Activated naive CD8-positive, alpha-beta T cell (primary cell): ENCODE data around the gene CRYBB3.
"Not testable (repeated sequence)": the region's sequence is repeated elsewhere in the genome, so short reads cannot be mapped to it uniquely, and the experiment has no call there.

ENCODE experiments used
- H3K27ac Mint-ChIP-seq: one replicate; pipeline ENCODE4 v1.8.0; 2021; ENCODE audit warnings: mixed read lengths
- H3K27me3 Mint-ChIP-seq: one replicate; pipeline ENCODE4 v1.8.0; 2021; ENCODE audit warnings: mixed read lengths
- H3K36me3 Mint-ChIP-seq: one replicate; pipeline ENCODE4 v1.8.0; 2021; ENCODE audit warnings: mixed read lengths
- H3K4me1 Mint-ChIP-seq: one replicate; pipeline ENCODE4 v1.8.0; 2021; ENCODE audit warnings: low read depth, mixed read lengths
- H3K4me3 Mint-ChIP-seq: one replicate; pipeline ENCODE4 v1.8.0; 2021; ENCODE audit warnings: mild to moderate bottlenecking, mixed read lengths
- H3K9me3 Mint-ChIP-seq: one replicate; pipeline ENCODE4 v1.8.0; 2021; ENCODE audit warnings: low read depth, mixed read lengths

The CRYBB3 gene

DNA sequence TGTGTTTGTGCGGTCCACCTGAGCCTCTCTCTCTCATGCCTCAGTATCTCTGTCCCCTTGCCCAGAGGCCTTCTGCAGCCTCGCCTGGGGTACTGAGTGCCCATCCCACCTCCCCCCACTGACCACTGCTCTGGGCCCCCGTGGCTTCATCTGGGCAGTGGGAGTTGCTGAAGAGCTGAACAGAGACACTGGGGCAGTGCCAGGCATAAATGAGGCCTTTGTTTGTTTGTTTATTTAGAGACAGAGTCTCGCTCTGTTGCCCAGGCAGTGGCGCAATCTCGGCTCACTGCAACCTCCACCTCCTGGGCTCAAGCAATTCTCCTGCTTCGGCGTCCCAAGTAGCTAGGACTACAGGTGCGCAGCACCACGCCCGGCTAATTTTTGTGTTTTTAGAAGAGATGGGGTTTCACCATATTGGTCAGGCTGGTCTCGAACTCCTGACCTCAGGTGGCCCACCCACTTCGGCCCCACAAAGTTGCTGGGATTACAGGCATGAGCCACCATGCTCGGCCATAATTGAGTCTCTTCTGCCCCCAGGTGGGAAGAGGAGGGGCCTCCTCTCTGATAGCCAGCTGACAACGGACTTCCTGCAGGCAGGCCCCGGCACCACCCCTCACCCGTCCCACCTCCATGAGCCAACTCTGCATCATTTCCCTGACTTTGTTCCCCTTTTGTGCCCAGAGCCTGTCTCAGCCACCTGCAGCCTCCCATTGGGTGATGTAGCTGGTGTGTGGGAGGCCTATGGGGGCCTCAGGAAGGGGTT is 9.3 kb downstream of the CRYBB3 start:
- H3K36me3 Mint-ChIP-seq = no peaks in the 10 kb centered on the region
- H3K9me3 Mint-ChIP-seq = no peaks in the 10 kb centered on the region
- H3K27ac Mint-ChIP-seq = no peak overlapping the region
- no peak overlapping the region for H3K4me3 Mint-ChIP-seq
- no peaks in the 10 kb centered on the region for H3K4me1 Mint-ChIP-seq
- H3K27me3 Mint-ChIP-seq = peaks cover 3% of the 10 kb centered on the region

DNA sequence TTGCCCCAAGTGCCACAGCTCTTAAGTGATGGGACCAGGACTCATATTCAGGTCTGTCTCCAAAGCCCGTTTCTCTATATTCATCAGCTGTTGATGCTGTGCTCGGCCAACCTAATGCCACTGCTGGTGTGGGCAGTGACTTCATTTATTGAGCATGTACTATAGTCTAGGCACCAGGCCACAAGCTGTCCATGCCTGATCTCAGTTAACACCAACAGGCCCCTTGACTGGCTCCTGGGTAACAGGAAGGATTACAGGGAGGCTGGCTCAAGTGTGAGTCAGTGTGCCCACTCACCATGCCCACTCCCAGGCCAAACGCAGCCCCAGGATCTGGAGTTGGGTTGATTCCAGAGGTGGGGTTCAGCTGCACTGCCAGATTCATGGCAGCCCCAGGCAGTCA is 11.1 kb downstream of the CRYBB3 start:
- H3K27me3 Mint-ChIP-seq = peaks cover 5% of the 10 kb centered on the region
- no peak overlapping the region for H3K4me3 Mint-ChIP-seq
- no peaks in the 10 kb centered on the region for H3K9me3 Mint-ChIP-seq
- no peak overlapping the region for H3K27ac Mint-ChIP-seq
- H3K4me1 Mint-ChIP-seq = no peaks in the 10 kb centered on the region
- H3K36me3 Mint-ChIP-seq = no peaks in the 10 kb centered on the region

DNA sequence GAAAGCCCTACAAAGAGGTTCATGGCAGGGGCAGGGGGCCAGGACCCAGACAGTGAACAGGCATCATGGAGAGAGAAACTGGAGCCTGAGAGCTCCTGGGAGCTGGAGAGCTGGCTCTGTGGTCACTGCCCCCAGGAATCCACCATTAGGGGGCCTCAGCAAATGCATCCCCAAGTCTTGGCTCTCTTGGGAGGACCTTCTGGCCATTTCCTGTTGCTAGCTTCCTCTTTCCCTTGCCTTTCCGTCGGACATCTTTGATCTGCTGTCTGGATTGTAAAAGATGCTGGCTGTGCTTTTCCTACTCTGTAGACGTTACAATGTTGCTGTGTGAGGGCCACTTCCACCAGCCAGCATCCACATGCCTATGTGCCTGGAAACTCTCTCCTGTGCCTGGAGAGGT is 12.7 kb downstream of the CRYBB3 start:
- H3K36me3 Mint-ChIP-seq = no peaks in the 10 kb centered on the region
- H3K27ac Mint-ChIP-seq = no peak overlapping the region
- no peaks in the 10 kb centered on the region for H3K9me3 Mint-ChIP-seq
- no peak overlapping the region for H3K4me3 Mint-ChIP-seq
- H3K27me3 Mint-ChIP-seq = peaks cover 6% of the 10 kb centered on the region
- no peaks in the 10 kb centered on the region for H3K4me1 Mint-ChIP-seq

DNA sequence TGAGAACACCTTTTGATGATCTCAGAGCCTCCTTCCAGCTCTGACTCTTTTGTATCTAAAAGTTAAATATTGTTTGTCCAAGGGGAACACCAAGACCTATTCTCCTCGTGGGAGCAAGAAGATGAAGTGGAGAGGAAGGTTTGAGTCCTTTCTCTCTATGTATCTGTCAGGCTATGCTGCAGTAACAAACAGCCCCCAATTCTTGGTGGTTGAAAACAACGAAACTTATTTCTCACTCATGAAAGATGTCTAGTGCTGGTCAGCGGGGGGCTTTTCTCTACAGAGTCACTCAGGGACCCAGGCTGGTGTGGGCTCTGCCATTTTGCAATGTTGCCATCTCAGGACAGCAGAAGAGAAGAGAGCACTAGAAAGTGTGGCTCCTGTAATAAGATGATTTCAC is 13.6 kb downstream of the CRYBB3 start:
- Mint-ChIP-seq H3K27me3 (peaks cover 8% of the 10 kb centered on the region), H3K9me3 (no peaks in the 10 kb centered on the region), H3K36me3 (no peaks in the 10 kb centered on the region), H3K4me1 (no peaks in the 10 kb centered on the region), H3K4me3 (no peak overlapping the region), H3K27ac (no peak overlapping the region)

DNA sequence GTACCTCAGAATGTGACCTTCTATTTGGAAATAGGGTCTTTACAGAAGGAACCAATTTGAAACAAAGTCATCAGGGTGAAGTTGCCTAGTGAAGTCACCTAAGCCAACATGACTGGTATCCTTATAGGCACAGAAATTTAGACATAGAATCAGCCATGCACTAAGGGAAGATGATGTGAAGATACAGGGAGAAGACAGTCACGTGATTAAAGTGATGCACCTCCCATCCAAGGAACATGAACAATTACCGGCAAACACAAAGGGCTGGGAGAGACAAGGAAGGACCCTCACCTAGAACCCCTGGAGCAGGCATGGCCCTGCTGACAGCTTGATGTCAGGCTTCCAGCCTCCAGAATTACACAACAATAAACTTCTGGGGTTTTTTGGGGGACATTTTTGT is 16.6 kb downstream of the CRYBB3 start:
- H3K4me3 Mint-ChIP-seq = no peak overlapping the region
- no peaks in the 10 kb centered on the region for H3K4me1 Mint-ChIP-seq
- H3K36me3 Mint-ChIP-seq = no peaks in the 10 kb centered on the region
- no peak overlapping the region for H3K27ac Mint-ChIP-seq
- H3K9me3 Mint-ChIP-seq = no peaks in the 10 kb centered on the region
- H3K27me3 Mint-ChIP-seq = peaks cover 7% of the 10 kb centered on the region

DNA sequence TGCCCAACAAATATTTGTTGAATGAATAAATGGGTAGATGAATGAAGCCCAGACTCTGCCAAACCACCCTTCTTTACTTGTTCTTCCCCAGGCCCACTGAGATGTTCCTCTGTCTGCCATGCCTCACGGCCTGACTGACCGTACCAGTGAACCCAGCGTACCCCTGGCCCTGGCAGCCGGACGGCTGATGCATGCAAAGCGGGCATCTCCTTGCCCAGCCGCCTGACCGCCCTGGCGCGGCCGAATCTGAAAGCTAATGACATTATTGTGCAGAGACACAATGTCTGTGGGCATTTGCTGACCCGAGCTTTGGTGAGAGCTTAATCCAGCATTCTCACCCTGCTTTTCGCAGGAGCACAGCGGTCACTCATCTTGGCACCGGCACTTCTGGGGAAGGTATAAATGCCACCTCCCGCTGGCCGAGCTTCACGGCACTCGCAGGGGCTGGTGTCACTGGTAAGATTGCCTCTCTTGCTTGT is 19.6 kb downstream of the CRYBB3 start, which contains the start of gene CRYBB2:
CRYBB2 (plus strand) TSS at position 429 of the 479 bp plus-strand sequence. CDS start 1,791 bp downstream, outside the sequence.
- Mint-ChIP-seq H3K27me3 (peaks cover 5% of the 10 kb centered on the region), H3K4me3 (no peak within 1 kb of the TSS), H3K27ac (no peak within 1 kb of the TSS), H3K9me3 (no peaks in the 10 kb centered on the region), H3K36me3 (no peaks in the 10 kb centered on the region), H3K4me1 (no peaks in the 10 kb centered on the region)

DNA sequence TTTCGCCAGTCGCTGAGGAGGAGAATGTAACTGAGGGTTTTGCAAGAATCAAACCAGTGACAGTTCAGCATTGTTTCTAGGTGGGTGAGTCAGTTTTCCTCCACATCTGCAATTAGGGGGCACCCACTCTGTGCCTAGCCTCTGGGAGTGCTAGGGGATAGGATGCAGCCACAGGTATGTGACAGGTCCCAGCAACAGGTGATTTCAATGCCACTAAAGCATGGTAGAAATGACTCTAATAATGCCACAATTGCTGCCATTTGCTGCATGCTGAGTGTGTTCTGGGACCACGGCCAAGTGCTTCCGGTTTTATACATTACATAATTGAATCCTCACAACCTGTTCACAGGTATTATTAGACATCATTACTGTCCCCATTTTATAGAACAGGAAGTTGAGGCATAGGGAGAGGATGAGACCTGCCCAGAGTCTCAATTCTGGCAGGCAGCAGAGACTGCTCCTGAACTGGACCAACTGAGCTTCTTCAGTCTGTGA is 20.3 kb downstream of the CRYBB3 start:
- H3K27me3 Mint-ChIP-seq = peaks cover 5% of the 10 kb centered on the region
- no peak overlapping the region for H3K4me3 Mint-ChIP-seq
- H3K27ac Mint-ChIP-seq = no peak overlapping the region
- no peaks in the 10 kb centered on the region for H3K4me1 Mint-ChIP-seq
- no peaks in the 10 kb centered on the region for H3K9me3 Mint-ChIP-seq
- H3K36me3 Mint-ChIP-seq = no peaks in the 10 kb centered on the region

DNA sequence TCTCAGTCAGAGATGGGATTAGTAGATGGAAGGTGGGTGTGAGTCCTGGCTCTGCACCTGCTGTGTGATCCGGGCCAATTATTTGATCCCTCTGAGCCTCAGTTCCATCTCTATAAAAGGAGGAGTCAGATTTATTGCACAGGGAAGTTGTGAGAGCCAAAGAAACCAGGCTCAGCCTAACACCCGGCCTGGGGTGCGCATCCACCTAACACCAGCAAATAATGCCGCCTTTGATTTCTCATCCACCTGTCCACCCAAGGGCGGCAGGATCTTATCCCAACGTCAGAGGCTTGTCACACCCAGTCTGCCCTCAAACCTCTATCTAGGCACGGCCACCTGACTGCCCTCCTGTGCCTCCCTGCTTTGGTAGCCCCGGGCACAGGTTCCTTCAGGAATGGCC is 22.1 kb downstream of the CRYBB3 start:
- Mint-ChIP-seq H3K36me3 (no peaks in the 10 kb centered on the region), H3K27me3 (peaks cover 2% of the 10 kb centered on the region), H3K9me3 (no peaks in the 10 kb centered on the region), H3K4me3 (no peak overlapping the region), H3K4me1 (no peaks in the 10 kb centered on the region), H3K27ac (no peak overlapping the region)

DNA sequence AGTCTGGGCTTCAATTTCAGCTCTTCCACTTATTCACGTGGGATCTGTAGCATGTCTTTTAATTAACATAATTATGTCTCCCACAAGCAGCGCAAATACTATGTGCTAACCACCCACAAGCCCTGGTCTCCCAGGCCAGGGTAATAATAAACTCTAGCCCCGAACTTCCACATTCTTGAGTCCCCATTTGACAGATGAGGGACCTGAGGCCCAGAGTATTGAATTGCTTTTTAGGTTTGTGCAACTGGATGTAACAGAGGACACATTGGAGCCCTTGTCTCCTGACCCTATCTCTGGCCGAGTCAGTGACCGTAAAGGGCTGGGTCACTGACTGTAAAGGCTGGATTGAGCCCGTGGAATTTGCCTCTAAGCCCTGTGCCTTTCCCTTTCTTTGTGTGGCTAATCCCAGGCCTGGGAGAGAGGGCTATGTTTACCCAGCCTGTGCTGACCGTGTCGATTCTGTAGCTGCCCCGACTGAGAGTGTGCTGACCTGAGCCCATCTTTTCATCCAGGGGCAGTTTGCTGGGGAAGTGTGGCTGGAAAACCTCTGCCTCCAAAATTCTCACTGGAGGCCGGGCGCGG is 23.7 kb downstream of the CRYBB3 start:
- Mint-ChIP-seq H3K9me3 (no peaks in the 10 kb centered on the region), H3K4me3 (no peak overlapping the region), H3K27me3 (peaks cover 2% of the 10 kb centered on the region), H3K36me3 (no peaks in the 10 kb centered on the region), H3K4me1 (no peaks in the 10 kb centered on the region), H3K27ac (no peak overlapping the region)

DNA sequence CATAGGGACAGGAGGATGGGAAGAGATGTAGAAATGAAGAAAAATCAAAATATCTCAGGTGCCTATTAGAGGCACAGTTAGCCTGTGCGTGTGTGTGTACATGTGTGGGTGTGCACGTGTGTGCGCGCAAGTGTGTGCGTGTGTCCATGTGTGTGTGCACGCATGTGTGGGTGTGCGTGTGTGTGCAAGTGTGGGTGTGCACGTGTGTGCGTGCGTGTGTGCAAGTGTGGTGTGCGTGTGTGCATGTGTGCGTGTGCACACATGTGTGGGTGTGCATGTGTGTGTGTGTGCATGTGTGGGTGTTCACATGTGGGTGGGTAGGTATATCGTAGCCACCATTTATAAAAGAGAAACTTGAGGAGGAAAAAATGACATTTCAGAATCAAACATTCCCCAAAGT is 29.2 kb downstream of the CRYBB3 start:
- Mint-ChIP-seq H3K4me1 (no peaks in the 10 kb centered on the region), H3K9me3 (no peaks in the 10 kb centered on the region), H3K27ac (no peak overlapping the region), H3K4me3 (no peak overlapping the region), H3K27me3 (peaks cover 14% of the 10 kb centered on the region), H3K36me3 (no peaks in the 10 kb centered on the region)

DNA sequence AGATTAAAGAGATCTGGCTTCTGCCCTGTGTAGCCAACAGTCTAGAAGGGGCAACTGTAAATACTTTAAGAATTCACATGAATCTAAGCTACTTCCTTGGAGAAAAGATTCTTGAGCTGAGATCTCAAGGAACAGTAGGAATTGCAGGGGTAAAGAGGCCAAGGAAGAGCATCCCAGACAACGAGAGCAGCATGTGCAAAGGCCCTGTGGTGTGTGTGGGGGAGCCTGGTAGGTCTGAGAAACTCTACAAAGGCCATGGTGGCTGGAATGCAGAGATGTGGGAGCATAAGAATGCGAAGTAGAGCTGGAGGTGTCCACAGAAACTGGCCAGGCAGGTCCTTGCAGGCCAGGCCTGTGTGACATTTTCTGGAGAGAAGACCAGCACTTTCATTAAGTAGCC is 31.1 kb downstream of the CRYBB3 start:
- H3K4me3 Mint-ChIP-seq, H3K27ac Mint-ChIP-seq, H3K4me1 Mint-ChIP-seq, H3K36me3 Mint-ChIP-seq, H3K9me3 Mint-ChIP-seq: not testable (repeated sequence)
- H3K27me3 Mint-ChIP-seq = peaks cover 25% of the 10 kb centered on the region

DNA sequence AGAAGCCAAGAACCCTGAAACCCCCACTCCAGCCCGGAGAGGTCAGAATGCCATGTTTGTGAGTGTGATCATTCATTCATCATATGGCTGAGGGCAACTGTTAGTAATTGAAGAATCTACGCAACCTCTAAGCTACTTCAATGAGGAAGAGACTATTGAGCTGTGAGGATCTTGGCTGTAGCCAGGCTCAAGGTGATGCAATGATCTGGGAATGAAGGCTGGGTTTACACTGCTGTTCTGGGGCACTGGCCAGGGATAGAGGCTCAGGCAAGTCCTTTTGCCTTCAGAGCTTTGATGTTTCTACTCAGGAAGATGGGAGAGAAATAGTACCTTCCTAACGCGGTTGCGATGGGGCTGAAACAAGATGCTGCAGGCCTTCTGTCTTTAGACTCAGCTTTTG is 32.6 kb downstream of the CRYBB3 start:
- no peaks in the 10 kb centered on the region for H3K36me3 Mint-ChIP-seq
- no peaks in the 10 kb centered on the region for H3K9me3 Mint-ChIP-seq
- H3K27ac Mint-ChIP-seq = no peak overlapping the region
- H3K4me1 Mint-ChIP-seq = peaks cover 6% of the 10 kb centered on the region
- peaks cover 29% of the 10 kb centered on the region for H3K27me3 Mint-ChIP-seq
- H3K4me3 Mint-ChIP-seq = no peak overlapping the region

DNA sequence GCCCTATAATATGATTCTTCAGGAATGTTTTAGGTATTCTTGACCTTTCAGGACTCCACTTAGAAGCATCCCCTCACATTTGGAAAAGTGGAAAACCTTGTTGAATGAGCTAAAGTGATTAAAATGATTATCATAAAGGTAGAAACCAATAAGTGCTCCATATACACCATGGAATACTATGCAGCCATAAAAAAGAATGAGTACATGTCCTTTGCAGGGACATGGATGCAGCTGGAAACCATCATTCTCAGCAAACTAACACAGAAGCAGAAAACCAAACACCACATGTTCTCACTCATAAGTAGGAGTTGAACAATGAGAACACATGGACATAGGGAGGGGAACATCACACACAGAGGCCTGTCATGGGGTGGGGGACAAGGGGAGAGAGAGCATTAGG is 34.0 kb downstream of the CRYBB3 start:
- H3K27ac Mint-ChIP-seq = not testable (repeated sequence)

DNA sequence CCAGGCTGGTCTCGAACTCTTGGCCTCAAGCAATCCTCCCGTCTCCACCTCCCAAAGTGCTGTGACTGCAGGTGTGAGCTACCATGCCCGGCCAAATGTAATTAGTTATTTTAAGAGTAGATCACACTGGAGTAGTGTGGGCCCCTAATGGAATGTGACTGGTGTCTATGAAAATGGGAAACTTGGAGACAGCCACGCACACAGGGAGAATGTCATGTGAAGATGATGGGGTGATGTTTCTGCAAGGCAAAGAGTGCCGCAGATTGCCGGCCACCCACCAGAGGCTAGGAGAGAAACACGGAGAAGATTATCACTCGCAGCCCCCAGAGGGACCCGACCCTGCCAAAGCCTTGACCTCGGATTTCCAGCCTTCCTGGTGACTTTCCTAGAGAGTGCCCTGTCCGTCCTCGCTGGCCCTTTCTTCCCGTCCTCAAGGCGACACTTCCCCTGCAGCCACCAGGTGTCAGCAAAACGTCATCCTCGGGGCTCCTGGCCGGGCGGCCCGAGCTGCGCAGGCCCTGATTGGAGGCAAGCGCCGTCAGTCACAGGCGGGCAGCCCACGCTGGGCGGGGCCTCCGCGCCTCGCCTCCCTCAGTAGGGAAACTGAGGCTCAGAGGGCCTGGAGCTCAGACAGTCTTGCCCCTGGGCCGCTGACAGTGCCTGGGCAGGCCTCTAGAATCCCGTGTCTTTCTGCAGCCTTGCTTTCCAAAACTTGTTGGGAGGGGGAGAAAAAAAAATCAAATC is 36.1 kb downstream of the CRYBB3 start:
- H3K27ac Mint-ChIP-seq = no peak overlapping the region
- H3K36me3 Mint-ChIP-seq = no peaks in the 10 kb centered on the region
- H3K4me1 Mint-ChIP-seq = peaks cover 6% of the 10 kb centered on the region
- H3K27me3 Mint-ChIP-seq = peaks cover 27% of the 10 kb centered on the region
- H3K4me3 Mint-ChIP-seq = peak overlapping the region; percentile 62
- H3K9me3 Mint-ChIP-seq = no peaks in the 10 kb centered on the region

More for the DNA sequence above, 34.0 kb downstream of the CRYBB3 start:
- H3K36me3 Mint-ChIP-seq, H3K4me1 Mint-ChIP-seq, H3K4me3 Mint-ChIP-seq, H3K9me3 Mint-ChIP-seq: not testable (repeated sequence)
- peaks cover 30% of the 10 kb centered on the region for H3K27me3 Mint-ChIP-seq

DNA sequence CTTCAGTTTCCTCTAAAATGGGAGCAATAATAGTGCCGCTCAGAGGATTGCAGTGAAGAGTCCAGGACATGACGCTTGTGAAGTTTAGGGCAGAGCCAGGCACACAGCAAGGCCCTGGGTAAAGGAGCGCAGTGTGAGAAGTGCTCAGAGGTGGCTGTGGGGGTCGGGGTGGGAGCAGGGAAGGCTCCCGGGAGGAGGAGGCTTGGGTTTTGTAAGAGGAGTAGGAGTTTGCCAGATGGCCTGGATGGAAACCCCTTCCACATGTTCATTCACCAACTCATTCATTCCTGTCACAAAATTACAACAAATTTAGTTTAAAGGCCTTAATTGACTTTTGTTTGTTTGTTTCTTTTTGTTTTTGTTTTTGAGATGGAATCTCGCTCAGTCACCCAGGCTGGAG is 36.8 kb downstream of the CRYBB3 start:
- Mint-ChIP-seq H3K4me3 (no peak overlapping the region), H3K36me3 (no peaks in the 10 kb centered on the region), H3K4me1 (peaks cover 6% of the 10 kb centered on the region), H3K9me3 (no peaks in the 10 kb centered on the region), H3K27me3 (peaks cover 27% of the 10 kb centered on the region), H3K27ac (no peak overlapping the region)
